Hepatocyte (in vitro differentiated cells): Measurements from ENCODE around the gene CHMP6. TPM values are rescaled to one million over a fixed set of nuclear protein-coding genes. Genes with fewer than 3 reads are reported as not detected.
A peak's percentile ranks its signal among the peaks of the same experiment; 100 is the strongest.

Experiments used
- DNase-seq: peaks from one replicate; pipeline ENCODE4 v3.0.0-alpha.2; 2016; ENCODE audit warnings: low spot score
- H2AFZ ChIP-seq: fragments of 200-600 bp; sonication (generic); 2 replicates; pipeline ENCODE4 v1.6.0; 2016; ENCODE audit warnings: antibody characterized with exemption, mild to moderate bottlenecking
- H3K27ac ChIP-seq: fragments of 200-600 bp; sonication (generic); 2 replicates; pipeline ENCODE4 v1.5.1; 2016; ENCODE audit warnings: mild to moderate bottlenecking
- H3K27me3 ChIP-seq: fragments of 200-600 bp; sonication (generic); 2 replicates; pipeline ENCODE4 v1.6.1; 2016
- H3K36me3 ChIP-seq: fragments of 200-600 bp; sonication (generic); replicated peaks from 2 replicates; pipeline ENCODE4 v1.5.1; 2016; ENCODE audit warnings: low read depth; ENCODE audit not compliant: insufficient read depth
- H3K4me1 ChIP-seq: fragments of 200-600 bp; sonication (generic); 2 replicates; pipeline ENCODE4 v1.5.1; 2016; ENCODE audit warnings: mild to moderate bottlenecking, moderate library complexity; ENCODE audit not compliant: insufficient read depth
- H3K4me2 ChIP-seq: fragments of 200-600 bp; sonication (generic); 2 replicates; pipeline ENCODE4 v1.6.0; 2016
- H3K4me3 ChIP-seq: fragments of 200-600 bp; sonication (generic); 2 replicates; pipeline ENCODE4 v1.5.1; 2016; ENCODE audit warnings: mild to moderate bottlenecking
- H3K79me2 ChIP-seq: fragments of 200-600 bp; sonication (generic); 2 replicates; pipeline ENCODE4 v1.6.0; 2017; ENCODE audit warnings: mild to moderate bottlenecking
- H3K9me2 ChIP-seq: fragments of 200-600 bp; sonication (generic); replicated peaks from 2 replicates; pipeline ENCODE4 v1.6.0; 2017; ENCODE audit warnings: mild to moderate bottlenecking; ENCODE audit not compliant: insufficient read depth
- H3K9me3 ChIP-seq: fragments of 200-600 bp; sonication (generic); 2 replicates; pipeline ENCODE4 v1.5.1; 2016; ENCODE audit warnings: low read depth, mild to moderate bottlenecking
- H4K20me1 ChIP-seq: fragments of 200-600 bp; sonication (generic); 2 replicates; pipeline ENCODE4 v1.6.0; 2016; ENCODE audit warnings: mild to moderate bottlenecking; ENCODE audit not compliant: insufficient read depth, poor library complexity, severe bottlenecking
- EZH2 ChIP-seq: fragments of 200-600 bp; sonication (generic); IDR thresholded peaks from 2 replicates; pipeline ENCODE4 v1.6.1; 2016; ENCODE audit warnings: antibody characterized with exemption, mild to moderate bottlenecking, borderline replicate concordance
- EZH2phosphoT487 ChIP-seq: fragments of 200-600 bp; sonication (generic); IDR thresholded peaks from one replicate; pipeline ENCODE4 v1.6.1; 2018; ENCODE audit warnings: antibody characterized with exemption, mild to moderate bottlenecking, low read depth, moderate library complexity; ENCODE audit not compliant: unreplicated experiment, severe bottlenecking
- WGBS: methylation state at CpG from one replicate; pipeline ENCODE4 v1.1.6; 2016; ENCODE audit warnings: low lambda C conversion rate; ENCODE audit errors: missing lambda C conversion rate; 5-methylcytosine and 5-hydroxymethylcytosine counted together
- polyA plus RNA-seq: library from polyadenylated mRNA; unstranded; fragments of >200 nt; fragmentation: Nextera tagmentation; extraction: Ambion mirVana; gene quantifications from 2 replicates; pipeline ENCODE4 v1.2.1, GENCODE V29; 2016
- total RNA-seq: library from RNA; depleted of rRNA; stranded (reverse); fragments of >200 nt; gene quantifications from 2 replicates; pipeline ENCODE4 v1.2.3, GENCODE V29; 2014
- TF ChIP-seq, protein P1 (sequence below): fragments of 200-600 bp; sonication (generic); IDR thresholded peaks from 2 replicates; pipeline ENCODE4 v1.5.1; 2016; ENCODE audit warnings: antibody characterized with exemption, mild to moderate bottlenecking; ENCODE audit not compliant: poor library complexity

The CHMP6 gene
- total and polyA plus RNA-seq, 2 experiments from 2014 or later: 16.9 to 38.3 TPM

DNA sequence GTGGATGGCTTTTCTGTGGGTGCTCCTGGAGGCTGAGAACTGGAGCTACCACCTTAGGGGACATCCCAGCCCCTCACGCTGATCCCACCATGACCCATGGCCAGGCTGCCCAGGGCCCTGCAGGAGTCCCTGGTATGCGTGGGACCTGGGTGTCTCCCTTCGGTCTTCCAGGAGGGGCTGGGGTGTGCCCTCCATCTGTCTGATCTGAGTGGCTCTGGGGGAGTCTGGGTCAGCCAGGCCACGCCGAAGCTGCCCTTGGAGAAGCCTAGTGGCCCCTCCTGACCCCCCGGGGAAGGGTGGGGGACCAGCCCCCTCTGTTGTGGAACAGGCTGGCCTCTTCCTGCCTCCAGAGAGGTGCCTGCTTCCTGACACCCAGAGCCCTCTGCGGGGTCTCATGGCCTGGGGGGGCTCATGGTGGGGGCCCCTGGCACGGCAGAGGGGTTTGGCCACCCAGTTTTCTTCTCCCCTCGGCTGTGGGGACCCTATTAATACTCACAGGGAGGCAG is 54.0 kb downstream of the CHMP6 start:
- WGBS: 96% methylated on average over 8 of the region's 9 CpGs
- H3K27ac ChIP-seq: no peak overlapping the region
- no peak overlapping the region for H2AFZ ChIP-seq
- H4K20me1 ChIP-seq: peaks cover 17% of the 10 kb centered on the region
- no peak overlapping the region for H3K4me3 ChIP-seq
- peaks cover 89% of the 10 kb centered on the region for H3K79me2 ChIP-seq
- no peaks in the 10 kb centered on the region for H3K9me3 ChIP-seq
- H3K9me2 ChIP-seq: no peaks in the 10 kb centered on the region
- no peak for TF ChIP-seq EZH2
- TF ChIP-seq, protein P1, sequence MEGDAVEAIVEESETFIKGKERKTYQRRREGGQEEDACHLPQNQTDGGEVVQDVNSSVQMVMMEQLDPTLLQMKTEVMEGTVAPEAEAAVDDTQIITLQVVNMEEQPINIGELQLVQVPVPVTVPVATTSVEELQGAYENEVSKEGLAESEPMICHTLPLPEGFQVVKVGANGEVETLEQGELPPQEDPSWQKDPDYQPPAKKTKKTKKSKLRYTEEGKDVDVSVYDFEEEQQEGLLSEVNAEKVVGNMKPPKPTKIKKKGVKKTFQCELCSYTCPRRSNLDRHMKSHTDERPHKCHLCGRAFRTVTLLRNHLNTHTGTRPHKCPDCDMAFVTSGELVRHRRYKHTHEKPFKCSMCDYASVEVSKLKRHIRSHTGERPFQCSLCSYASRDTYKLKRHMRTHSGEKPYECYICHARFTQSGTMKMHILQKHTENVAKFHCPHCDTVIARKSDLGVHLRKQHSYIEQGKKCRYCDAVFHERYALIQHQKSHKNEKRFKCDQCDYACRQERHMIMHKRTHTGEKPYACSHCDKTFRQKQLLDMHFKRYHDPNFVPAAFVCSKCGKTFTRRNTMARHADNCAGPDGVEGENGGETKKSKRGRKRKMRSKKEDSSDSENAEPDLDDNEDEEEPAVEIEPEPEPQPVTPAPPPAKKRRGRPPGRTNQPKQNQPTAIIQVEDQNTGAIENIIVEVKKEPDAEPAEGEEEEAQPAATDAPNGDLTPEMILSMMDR: no peak
- TF ChIP-seq EZH2phosphoT487: no peak
- H3K4me2 ChIP-seq: peak overlapping the region; percentile 64
- peaks cover 30% of the 10 kb centered on the region for H3K4me1 ChIP-seq
- no peaks in the 10 kb centered on the region for H3K36me3 ChIP-seq
- no peaks in the 10 kb centered on the region for H3K27me3 ChIP-seq
- no peak for DNase-seq

DNA sequence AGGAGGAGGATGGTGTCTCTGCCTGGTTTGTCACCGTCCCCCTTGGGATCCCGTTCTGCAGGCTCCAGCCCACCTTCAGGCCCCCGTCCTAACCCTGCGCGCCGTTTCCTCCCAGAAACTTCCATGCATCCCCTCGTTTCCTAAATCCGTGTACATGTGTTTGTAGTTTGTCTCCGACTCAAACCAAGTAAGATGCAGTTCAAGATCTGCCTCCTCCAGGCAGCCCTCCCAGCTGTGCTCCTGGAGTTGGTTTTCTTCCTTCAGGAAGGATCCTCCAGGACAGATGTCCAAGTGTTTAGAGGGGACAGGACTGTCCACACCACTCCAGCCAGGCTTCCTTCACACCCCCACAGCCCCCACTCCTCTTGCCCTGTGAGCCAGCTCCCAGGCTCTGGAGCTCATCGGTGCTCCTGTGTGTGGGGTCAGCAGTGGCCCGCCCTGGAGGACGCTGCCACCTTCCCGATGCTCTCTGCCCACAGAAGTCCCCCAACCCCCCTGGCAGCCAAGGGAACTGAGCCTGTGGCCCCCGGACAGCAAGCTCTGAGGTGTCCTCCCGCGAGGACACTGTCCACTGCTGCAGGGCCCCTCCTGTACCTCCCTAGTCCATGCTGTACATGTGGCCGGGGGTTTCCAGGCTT is 54.6 kb downstream of the CHMP6 start:
- Histone ChIP-seq H2AFZ (no peak overlapping the region), H3K9me3 (no peaks in the 10 kb centered on the region), H4K20me1 (peaks cover 17% of the 10 kb centered on the region), H3K4me2 (no peak overlapping the region), H3K36me3 (no peaks in the 10 kb centered on the region), H3K9me2 (no peaks in the 10 kb centered on the region), H3K79me2 (peaks cover 83% of the 10 kb centered on the region), H3K4me1 (peaks cover 25% of the 10 kb centered on the region), H3K4me3 (no peak overlapping the region), H3K27ac (no peak overlapping the region), H3K27me3 (no peaks in the 10 kb centered on the region)
- 94% methylated on average over 17 of the region's 17 CpGs for WGBS
- no peak for DNase-seq
- no peak for TF ChIP-seq EZH2
- no peak for TF ChIP-seq EZH2phosphoT487
- TF ChIP-seq, protein P1: no peak

DNA sequence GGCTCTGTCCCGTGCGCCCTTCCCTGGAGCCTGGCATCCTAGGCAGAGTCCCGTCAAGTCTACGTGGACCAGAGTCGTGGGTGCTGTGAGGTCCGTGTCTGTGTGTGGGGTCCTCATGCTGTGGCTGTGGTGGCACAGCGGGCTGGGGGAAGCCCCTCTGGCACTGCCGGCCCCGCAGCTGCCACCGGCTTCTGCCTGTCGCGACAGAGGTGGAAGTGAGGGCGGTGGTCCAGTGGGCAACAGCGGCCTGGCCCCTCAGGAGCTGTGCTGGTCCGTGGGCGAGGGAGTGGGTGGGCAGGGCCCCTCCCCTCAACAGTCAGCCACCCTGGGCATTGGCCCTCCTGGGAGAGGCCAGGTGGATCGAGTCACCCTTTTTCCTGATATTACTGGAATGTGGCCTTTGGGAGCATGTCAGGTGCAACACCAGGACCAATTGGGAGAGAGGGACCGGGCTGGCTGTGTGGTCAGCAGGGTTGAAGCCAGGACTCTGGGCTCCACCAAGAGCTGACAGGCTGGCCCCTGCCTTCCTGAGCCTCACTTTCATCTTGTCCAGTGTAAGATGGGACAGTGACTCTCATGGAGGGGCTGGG is 55.2 kb downstream of the CHMP6 start:
- Histone ChIP-seq H3K4me3 (no peak overlapping the region), H3K4me2 (no peak overlapping the region), H3K9me3 (no peaks in the 10 kb centered on the region), H3K79me2 (peaks cover 78% of the 10 kb centered on the region), H3K9me2 (no peaks in the 10 kb centered on the region), H3K27me3 (no peaks in the 10 kb centered on the region), H3K27ac (no peak overlapping the region), H3K36me3 (no peaks in the 10 kb centered on the region), H2AFZ (no peak overlapping the region), H3K4me1 (peaks cover 25% of the 10 kb centered on the region), H4K20me1 (peaks cover 17% of the 10 kb centered on the region)
- 88% methylated on average over 18 of the region's 18 CpGs for WGBS
- no peak for TF ChIP-seq EZH2phosphoT487
- TF ChIP-seq EZH2: no peak
- TF ChIP-seq, protein P1: no peak
- no peak for DNase-seq
